ENCODE measurements around the gene ABCD4. TPM values are rescaled to one million over a fixed set of nuclear protein-coding genes. Genes with fewer than 3 reads are reported as not detected.
"Not testable (repeated sequence)": the region's sequence is repeated elsewhere in the genome, so short reads cannot be mapped to it uniquely, and the experiment has no call there.

Gene ABCD4
- total RNA-seq, 2 experiments from 2014 or later = 46.6 to 74.7 TPM

- no peak overlapping the region for H3K4me3 ChIP-seq (ENCODE audit: low read depth, low read length, poor library complexity, severe bottlenecking)
- ChIA-PET CTCF (ENCODE audit: unreplicated experiment) (no interaction called here), POLR2A (no interaction called here)
- no peak for DNase-seq (ENCODE audit: low spot score)
- intact Hi-C loops (cut with micrococcal nuclease; ENCODE audit: unreplicated experiment) = no loop called here
- no peak overlapping the region for H3K4me2 ChIP-seq (ENCODE audit: low read length)
- H3K9me3 ChIP-seq (ENCODE audit: low read length) = no peaks in the 10 kb centered on the region
- no peaks in the 10 kb centered on the region for H3K36me3 ChIP-seq (ENCODE audit: insufficient read depth, low read length)
- no peaks in the 10 kb centered on the region for H3K79me2 ChIP-seq (ENCODE audit: insufficient read depth, low read depth, low read length)
- no peaks in the 10 kb centered on the region for H3K9me2 ChIP-seq (ENCODE audit: insufficient read depth, low read length)
- TF ChIP-seq EZH2phosphoT487 (IDR thresholded peaks at IDR 0.05; ENCODE audit: borderline replicate concordance, low read depth, low read length) = no peak
- no peak for TF ChIP-seq CTCF (conservative IDR thresholded peaks at IDR 0.05; ENCODE audit: low read length)
- H2AFZ ChIP-seq (ENCODE audit: low read length) = no peak overlapping the region
- H3K27ac ChIP-seq (ENCODE audit: low read depth, low read length, poor library complexity, severe bottlenecking) = no peak overlapping the region
- no peaks in the 10 kb centered on the region for H3K4me1 ChIP-seq (ENCODE audit: insufficient read depth, low read length, poor library complexity, severe bottlenecking)
- no TSS peak for BruUV-seq (replicated peaks)
- H4K20me1 ChIP-seq (ENCODE audit: insufficient read depth, low read length) = no peaks in the 10 kb centered on the region
These were observed 27.4 kb downstream of the ABCD4 start for GRCh38 chr14:74275241-74275841.

GRCh38 chr14:74271365-74271764 is 31.4 kb downstream of the ABCD4 start:
- no peak overlapping the region for H3K27ac ChIP-seq (ENCODE audit: low read depth, low read length, poor library complexity, severe bottlenecking)
- ChIA-PET POLR2A (no interaction called here), CTCF (ENCODE audit: unreplicated experiment) (no interaction called here)
- no peak overlapping the region for H2AFZ ChIP-seq (ENCODE audit: low read length)
- DNase-seq (ENCODE audit: low spot score) = no peak
- H3K9me2 ChIP-seq (ENCODE audit: insufficient read depth, low read length) = no peaks in the 10 kb centered on the region
- H3K36me3 ChIP-seq (ENCODE audit: insufficient read depth, low read length) = no peaks in the 10 kb centered on the region
- H4K20me1 ChIP-seq (ENCODE audit: insufficient read depth, low read length) = no peaks in the 10 kb centered on the region
- no peaks in the 10 kb centered on the region for H3K4me1 ChIP-seq (ENCODE audit: insufficient read depth, low read length, poor library complexity, severe bottlenecking)
- H3K79me2 ChIP-seq (ENCODE audit: insufficient read depth, low read depth, low read length) = no peaks in the 10 kb centered on the region
- no peak overlapping the region for H3K4me3 ChIP-seq (ENCODE audit: low read depth, low read length, poor library complexity, severe bottlenecking)
- H3K4me2 ChIP-seq (ENCODE audit: low read length) = no peak overlapping the region
- no peaks in the 10 kb centered on the region for H3K9me3 ChIP-seq (ENCODE audit: low read length)
- no peak for TF ChIP-seq CTCF (conservative IDR thresholded peaks at IDR 0.05; ENCODE audit: low read length)
- no peak for TF ChIP-seq EZH2phosphoT487 (IDR thresholded peaks at IDR 0.05; ENCODE audit: borderline replicate concordance, low read depth, low read length)
- no TSS peak for BruUV-seq (replicated peaks)
- intact Hi-C loops (cut with micrococcal nuclease; ENCODE audit: unreplicated experiment) = no loop called here

- H4K20me1 ChIP-seq (ENCODE audit: insufficient read depth, low read length); H3K9me3 ChIP-seq (ENCODE audit: low read length); DNase-seq (ENCODE audit: low spot score); intact Hi-C loops (cut with micrococcal nuclease; ENCODE audit: unreplicated experiment); H3K36me3 ChIP-seq (ENCODE audit: insufficient read depth, low read length); BruUV-seq (replicated peaks); H3K4me1 ChIP-seq (ENCODE audit: insufficient read depth, low read length, poor library complexity, severe bottlenecking); H3K4me3 ChIP-seq (ENCODE audit: low read depth, low read length, poor library complexity, severe bottlenecking); H3K27ac ChIP-seq (ENCODE audit: low read depth, low read length, poor library complexity, severe bottlenecking); CTCF ChIA-PET (ENCODE audit: unreplicated experiment); H2AFZ ChIP-seq (ENCODE audit: low read length); H3K9me2 ChIP-seq (ENCODE audit: insufficient read depth, low read length); H3K4me2 ChIP-seq (ENCODE audit: low read length); H3K79me2 ChIP-seq (ENCODE audit: insufficient read depth, low read depth, low read length); POLR2A ChIA-PET: not testable (repeated sequence)
These were observed 32.2 kb downstream of the ABCD4 start for GRCh38 chr14:74270382-74271177.

All from OCI-LY7 (cell line).